Measurements from ENCODE around the gene RNF182.

- no peak for TF ChIP-seq POLR2A (IDR thresholded peaks at IDR 0.05; ENCODE audit: low read depth, low read length)
- TF ChIP-seq TAF1 (IDR thresholded peaks at IDR 0.05; ENCODE audit: borderline replicate concordance, low read depth, low read length) = no peak
These were observed 76.7 kb downstream of the RNF182 start for GRCh38 chr6:14001329-14002012.

Data from GM12892 (cell line).